GM21360 (cell line): Measurements from ENCODE around the gene ZMAT5.

ENCODE experiments used
- ATAC-seq: cut with Tn5 transposase; IDR thresholded peaks from one replicate; pipeline ENCODE4 v1.9.1; 2021; ENCODE audit warnings: mild to moderate bottlenecking, moderate library complexity; ENCODE audit not compliant: unreplicated experiment

Gene ZMAT5

GRCh38 chr22:29766632-29767170, at the start of gene ZMAT5:
ZMAT5 (minus strand) TSS chr22:29767007; CDS start chr22:29748544, 18,463 bp downstream.
- peak; percentile 76 for ATAC-seq

- no peak for ATAC-seq
Measured at GRCh38 chr22:29816539-29816938, 49.7 kb upstream of the ZMAT5 start.

DNA sequence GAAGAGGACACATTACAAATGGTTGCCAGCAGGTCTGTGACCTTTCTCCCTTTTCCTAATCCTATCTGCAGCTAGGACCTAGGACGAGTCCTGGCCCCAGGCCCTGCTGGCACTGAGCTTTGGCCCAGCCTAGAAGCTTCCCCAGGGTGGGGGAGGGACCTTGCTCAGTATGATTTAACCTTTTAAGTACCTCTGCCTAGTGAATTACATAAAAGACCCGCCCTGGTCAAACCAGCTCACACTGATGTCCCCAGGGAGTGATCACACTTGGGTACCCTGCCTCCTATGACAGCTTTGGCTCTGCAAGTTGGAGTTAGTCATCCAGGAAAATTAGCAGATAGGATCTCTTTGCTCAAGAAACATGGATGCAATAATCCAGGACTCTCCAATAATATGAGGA, 49.3 kb upstream of the ZMAT5 start:
- no peak for ATAC-seq

DNA sequence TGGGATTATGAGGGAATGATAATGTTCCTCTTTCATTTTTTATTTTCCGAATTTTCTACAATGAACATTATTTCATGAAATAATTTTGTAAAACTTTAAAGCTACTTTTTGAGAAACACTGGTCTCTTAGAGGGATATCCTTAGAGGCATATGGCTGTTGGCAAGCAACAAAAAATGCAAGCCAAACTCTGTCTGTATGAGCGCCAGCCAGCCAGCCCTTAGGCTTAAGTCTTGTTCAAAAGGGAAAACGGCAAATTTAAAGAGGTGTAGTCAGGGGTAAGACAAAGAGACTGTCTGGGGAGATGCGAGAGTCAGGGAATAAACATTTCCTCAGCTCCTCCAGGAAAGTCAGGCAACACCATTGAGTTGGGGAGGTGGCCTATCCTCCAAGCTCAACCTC, 48.8 kb upstream of the ZMAT5 start:
- no peak for ATAC-seq

- ATAC-seq = no peak
Measured at GRCh38 chr22:29814003-29814402, 47.2 kb upstream of the ZMAT5 start.

DNA sequence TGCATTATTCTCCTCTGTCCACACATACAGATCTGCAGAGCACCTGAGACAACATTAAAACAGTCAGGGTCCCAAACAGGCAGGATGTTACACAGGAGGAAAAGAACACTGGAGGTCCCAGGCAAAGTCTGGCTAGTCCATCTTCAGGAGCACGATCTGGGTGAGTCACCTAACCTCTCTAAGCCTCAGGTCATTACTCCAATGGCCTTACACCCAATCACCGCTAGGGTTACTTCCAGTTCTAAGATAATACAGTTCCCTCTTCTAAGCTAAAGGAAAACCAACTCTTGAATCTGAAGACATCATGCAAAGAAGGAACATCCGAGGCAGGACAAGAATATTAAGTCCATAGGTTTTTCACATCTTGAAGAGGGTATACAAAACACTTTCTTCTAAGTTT, 46.8 kb upstream of the ZMAT5 start:
- no peak for ATAC-seq

DNA sequence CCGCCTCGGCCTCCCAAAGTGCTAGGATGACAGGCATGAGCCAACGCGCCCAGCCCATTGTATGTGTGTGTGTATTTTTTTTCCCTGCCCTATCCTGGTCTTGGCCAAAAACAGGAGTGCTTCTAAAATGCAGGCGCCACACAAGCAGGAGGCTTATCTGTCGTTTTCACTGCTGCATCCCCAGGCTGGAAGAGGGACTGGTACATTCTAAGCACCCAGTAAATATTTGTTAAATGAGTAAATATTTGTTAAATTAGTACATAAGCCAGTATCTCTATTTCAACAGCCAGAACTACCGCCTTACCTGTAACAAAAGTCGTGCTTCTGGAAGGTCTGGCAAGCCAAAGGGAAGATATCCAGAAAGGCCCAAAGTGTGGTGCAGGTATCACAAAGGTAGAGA, 46.3 kb upstream of the ZMAT5 start:
- no peak for ATAC-seq

DNA sequence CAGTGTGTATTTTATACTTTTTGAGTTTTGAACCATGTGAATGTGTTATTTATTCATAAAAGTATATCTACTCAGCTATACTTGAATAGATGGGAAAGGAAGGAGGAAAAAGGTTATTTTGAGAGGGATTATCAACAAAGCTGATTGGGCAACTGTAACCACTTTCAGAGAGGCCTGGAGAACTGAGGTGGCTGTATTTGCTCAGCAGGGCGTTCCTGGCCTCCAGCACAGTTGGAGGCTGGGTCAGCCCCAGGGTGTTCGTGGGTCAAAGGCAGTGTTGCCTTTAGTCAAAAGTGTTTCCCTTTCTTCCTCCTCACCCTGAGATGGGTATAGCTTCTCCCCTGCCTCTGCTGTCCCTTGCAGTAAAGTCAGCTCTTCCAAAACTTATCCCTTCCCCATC, 44.6 kb upstream of the ZMAT5 start:
- no peak for ATAC-seq

GRCh38 chr22:29810216-29810615, 43.4 kb upstream of the ZMAT5 start:
- no peak for ATAC-seq

DNA sequence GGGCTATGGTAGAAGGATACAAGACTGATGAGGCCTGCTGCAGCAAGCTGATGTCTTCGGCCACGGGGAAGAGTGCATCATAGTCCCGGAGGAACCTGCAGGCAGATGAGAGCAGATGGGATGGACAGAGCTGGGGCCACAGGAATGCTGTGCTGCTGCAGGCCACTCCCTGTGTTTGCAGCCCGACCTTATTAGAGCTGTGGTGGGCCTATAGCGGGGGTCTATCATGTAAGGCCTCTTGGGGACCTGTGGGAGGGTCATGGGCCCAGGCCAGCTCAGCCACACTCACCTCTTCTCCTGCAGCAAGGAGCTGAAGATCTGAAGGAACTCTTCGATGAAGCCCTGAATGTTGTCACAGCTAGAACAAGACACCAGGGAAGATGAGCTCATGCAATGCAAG, 39.4 kb upstream of the ZMAT5 start:
- ATAC-seq = no peak

DNA sequence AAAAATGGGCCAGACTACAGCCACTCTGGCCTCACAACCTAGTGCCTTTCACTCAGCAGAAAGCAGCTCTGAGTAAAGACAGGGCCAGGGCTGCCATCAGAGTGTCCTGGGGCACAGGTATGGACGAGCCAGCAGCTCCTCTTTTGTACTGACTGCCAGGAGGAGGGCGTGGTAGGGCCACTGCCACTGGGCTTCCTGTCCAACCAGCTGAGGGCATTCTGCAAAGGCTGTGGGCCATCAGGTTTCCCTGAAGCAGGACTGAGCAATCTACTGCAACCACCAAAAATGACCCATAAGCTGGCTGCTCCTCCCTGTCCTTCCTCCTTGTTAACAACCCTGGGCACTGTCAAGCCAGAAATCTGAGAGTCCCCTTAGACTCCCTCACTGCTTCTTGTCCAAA, 38.2 kb upstream of the ZMAT5 start:
- ATAC-seq = no peak

GRCh38 chr22:29803190-29803589, 36.4 kb upstream of the ZMAT5 start:
- no peak for ATAC-seq

GRCh38 chr22:29801796-29802195, 35.0 kb upstream of the ZMAT5 start:
- ATAC-seq = no peak

GRCh38 chr22:29801153-29801552, 34.3 kb upstream of the ZMAT5 start:
- no peak for ATAC-seq

DNA sequence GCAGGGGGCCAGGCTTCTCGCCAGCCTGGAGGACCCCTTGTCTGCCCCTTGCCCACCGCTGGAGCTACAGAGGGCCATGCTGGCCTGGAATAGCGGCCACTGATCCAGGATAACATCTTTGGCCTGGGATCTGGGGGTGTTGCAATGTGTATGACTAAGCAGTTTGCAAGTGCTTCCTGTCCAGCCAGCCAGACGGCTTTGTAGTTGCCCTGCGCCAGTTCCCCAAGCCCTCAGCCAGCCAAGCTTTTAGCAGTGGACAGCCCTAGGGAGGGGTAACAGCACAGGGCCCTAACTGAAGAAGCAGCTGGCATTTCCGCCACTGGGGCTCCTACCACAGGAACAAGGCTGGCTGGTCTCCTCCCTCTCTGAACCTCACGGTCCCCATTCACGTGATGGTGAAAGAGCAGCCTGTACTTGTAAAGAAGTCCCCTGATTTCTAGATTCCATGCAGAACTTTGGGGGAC, 32.4 kb upstream of the ZMAT5 start:
- no peak for ATAC-seq

- ATAC-seq = no peak
Measured at GRCh38 chr22:29798801-29799200, 32.0 kb upstream of the ZMAT5 start.

DNA sequence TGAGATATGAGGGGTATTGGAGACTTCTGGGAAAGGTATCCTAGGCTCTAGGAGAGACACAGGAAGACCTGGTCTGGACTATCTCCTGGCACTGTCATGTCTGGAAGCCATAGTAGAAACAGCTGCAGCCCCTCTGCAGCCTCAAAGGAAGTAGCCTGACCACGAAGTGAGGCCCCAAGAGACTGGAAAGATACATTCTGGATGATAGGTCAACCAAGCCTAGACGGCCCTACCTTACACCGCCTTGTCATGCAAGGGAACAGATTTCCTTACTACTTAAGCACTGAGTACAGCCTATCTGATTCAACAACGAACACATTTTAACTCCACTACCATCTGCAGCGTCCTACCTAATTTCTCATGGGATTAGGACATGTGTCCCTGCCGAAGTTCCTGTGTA, 31.5 kb upstream of the ZMAT5 start:
- no peak for ATAC-seq

DNA sequence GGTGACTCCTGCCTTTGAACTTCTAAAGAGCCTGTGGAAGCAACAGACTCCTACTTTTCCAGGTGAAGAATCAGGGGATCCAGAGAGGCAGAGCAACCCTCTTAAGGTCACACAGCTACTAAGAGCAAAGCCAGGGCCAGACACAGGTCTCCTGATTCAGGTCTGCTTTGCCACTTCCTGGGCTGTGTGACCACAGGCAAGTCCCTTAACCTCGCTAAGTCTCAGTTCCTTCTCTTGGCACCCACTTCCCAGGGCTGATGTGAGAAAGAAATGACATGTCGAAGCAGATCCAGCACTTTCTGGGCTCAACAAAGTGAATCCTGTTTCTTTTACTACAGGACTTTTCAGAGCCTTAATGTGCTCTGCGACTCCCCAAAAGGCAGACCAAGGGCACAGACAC, 30.5 kb upstream of the ZMAT5 start:
- ATAC-seq = no peak

DNA sequence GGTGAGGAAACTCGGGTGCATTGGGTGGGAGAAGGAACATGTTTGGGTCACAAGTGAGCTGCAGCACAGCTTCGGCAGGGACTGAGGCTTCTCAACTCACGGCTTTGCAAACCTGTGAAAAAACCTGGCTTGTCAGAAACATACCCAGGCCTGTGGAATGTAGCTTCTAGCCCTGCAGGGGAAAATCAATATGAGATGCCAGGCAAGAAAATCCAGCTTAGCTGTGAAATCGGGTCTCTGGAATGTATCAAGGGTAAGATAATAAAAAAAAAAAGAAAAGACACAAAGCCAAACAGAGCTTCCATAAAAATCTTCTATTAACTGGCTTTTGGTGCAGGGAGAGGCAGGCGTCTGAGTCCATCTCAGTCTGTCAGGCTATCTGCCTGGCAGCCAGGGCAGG, 28.9 kb upstream of the ZMAT5 start:
- ATAC-seq = no peak

DNA sequence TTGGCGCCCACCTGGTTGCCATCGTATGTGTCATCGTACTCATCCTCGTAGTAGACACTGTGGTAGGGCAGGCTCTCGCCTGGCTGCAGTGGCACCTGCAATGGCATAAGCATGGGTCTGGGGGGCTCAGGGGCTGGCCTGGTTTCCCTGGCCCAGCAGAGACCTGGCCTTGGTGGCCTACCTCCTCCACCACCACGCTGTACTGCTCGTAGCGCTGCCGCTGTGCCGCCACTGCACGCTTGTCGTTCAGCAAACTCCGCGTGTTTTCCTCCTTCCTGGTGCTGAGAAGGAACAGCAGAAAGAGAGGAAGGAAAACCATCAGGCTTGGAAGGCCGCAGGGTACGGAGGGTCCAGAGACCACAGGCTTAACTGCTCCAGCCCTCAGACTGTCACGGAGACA, 26.6 kb upstream of the ZMAT5 start:
- ATAC-seq = no peak

GRCh38 chr22:29790061-29790460, 23.3 kb upstream of the ZMAT5 start:
- ATAC-seq = no peak

DNA sequence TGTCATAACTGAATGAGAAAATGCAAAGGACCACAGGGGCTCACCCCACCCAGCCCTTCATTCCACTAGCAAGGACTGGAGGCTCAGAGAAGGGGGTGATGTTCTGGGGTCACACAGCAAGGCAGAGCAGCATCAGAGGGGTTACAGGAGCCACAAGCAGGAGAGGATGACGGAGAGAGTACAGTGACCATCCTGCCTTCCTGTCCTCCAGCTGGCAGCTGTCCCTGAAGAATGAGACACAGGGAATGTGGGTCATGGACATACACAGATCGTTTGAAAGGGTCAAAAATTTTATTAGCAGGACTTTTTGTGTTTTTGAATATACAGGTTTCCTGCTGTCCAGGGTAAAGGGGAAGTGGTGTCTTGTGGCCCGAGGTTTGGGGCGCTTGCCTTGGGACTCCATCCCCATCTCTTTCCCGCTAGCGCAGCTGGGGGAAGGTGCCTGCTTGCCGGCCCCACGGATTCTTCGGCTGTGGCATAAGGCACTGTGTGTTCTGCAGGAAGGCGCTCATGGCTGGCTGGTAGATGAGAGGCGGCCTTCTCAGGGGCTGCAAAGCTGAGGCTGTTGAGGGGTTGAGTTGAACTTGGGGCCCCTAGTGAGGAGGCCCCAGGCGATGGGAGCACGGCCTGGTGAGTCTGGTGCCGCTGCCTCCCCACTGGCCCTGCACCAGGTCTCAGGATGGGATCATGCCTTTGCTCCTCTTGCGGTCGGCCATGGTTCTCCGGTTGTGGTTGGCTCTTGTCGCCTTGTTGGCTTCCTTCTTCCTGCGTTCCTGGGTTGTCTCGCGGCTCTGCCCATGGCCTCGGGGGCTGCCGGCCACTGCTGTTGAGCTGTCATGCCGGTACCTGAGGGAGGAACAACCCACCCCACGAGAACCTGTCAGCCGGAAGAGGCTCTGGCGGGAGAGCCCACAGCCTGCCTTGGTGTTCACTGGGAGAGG, 21.8 kb upstream of the ZMAT5 start:
- ATAC-seq = no peak
